Ishikawa (cell line): ENCODE data around the gene CD226.

Source experiments
- CEBPB ChIP-seq: IDR thresholded peaks from 2 replicates; pipeline ENCODE4 v1.6.1; 2012
- CREB1 ChIP-seq: IDR thresholded peaks from 2 replicates; pipeline ENCODE4 v1.6.1; 2012; ENCODE audit warnings: low read depth
- EGR1 ChIP-seq: IDR thresholded peaks from 2 replicates; pipeline ENCODE4 v1.6.1; 2012
- EP300 ChIP-seq: IDR thresholded peaks from 2 replicates; pipeline ENCODE4 v1.6.1; 2012; ENCODE audit warnings: borderline replicate concordance
- FOXM1 ChIP-seq: IDR thresholded peaks from 2 replicates; pipeline ENCODE4 v1.6.1; 2012; ENCODE audit warnings: low read depth, borderline replicate concordance
- MAX ChIP-seq: IDR thresholded peaks from 2 replicates; pipeline ENCODE4 v1.6.1; 2012
- NFIC ChIP-seq: IDR thresholded peaks from 2 replicates; pipeline ENCODE4 v1.6.1; 2012
- RAD21 ChIP-seq: IDR thresholded peaks from 2 replicates; pipeline ENCODE4 v1.6.1; 2012; ENCODE audit warnings: low read depth
- REST ChIP-seq: IDR thresholded peaks from 2 replicates; pipeline ENCODE4 v1.6.1; 2012; ENCODE audit warnings: low read depth, mild to moderate bottlenecking
- TAF1 ChIP-seq: IDR thresholded peaks from 2 replicates; pipeline ENCODE4 v1.6.1; 2012; ENCODE audit warnings: low read depth, mild to moderate bottlenecking
- TCF12 ChIP-seq: IDR thresholded peaks from 2 replicates; pipeline ENCODE4 v1.6.1; 2012; ENCODE audit warnings: low read depth
- TEAD4 ChIP-seq: IDR thresholded peaks from 2 replicates; pipeline ENCODE4 v1.6.1; 2012
- USF1 ChIP-seq: IDR thresholded peaks from 2 replicates; pipeline ENCODE4 v1.6.1; 2012
- YY1 ChIP-seq: IDR thresholded peaks from 2 replicates; pipeline ENCODE4 v1.6.1; 2012; ENCODE audit warnings: low read depth
- ZBTB7A ChIP-seq: IDR thresholded peaks from 2 replicates; pipeline ENCODE4 v1.6.1; 2012; ENCODE audit warnings: low read depth

CD226 gene

GRCh38 chr18:69987870-69988269, 40.2 kb upstream of the CD226 start:
- TF ChIP-seq RAD21 (no peak), EP300 (no peak), MAX (no peak), REST (no peak), EGR1 (no peak), ZBTB7A (no peak), TAF1 (no peak), CREB1 (no peak), YY1 (no peak), CEBPB (no peak), TCF12 (no peak), NFIC (no peak), FOXM1 (no peak), TEAD4 (no peak), USF1 (no peak)

DNA sequence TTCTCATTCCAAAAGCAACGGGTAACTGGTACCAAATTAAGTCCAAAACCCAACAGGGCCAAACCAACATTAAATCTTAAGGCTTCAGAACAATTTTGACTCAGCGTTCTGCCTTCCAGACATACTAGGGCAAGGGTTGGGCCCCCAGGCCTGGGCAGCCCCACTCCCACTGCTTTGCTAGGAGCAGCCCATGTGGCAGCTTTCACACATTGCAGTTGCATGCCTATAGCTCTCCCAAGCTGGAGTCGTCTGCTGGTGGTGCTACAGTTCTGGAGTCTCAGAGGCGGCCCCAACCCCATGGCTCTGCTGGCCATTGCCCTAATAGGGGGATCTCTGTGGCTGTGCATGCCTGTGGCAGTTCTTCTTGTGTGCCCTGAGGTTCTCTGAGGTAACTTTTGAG, 37.6 kb upstream of the CD226 start:
- TF ChIP-seq EGR1 (no peak), FOXM1 (no peak), ZBTB7A (no peak), CEBPB (no peak)

DNA sequence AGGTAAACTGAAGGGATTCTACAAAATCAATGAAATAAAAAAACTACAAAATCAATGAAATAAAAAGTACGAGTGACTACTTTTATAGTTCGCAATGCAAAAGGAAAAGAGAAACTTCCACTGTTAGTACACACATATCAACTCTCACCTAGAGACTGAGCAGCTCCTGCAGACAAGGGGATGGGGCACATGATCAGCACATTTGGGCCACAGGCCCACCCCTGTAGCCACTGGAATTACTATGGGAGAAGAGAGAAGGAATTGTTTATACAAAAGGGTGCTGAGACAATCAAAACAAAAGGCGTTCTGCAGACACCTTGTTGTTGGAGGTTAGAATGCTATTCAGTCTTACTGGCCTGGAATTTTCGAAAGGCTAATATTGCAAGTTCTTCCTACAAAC, 34.7 kb upstream of the CD226 start:
- TF ChIP-seq CEBPB (no peak), ZBTB7A (no peak), EGR1 (no peak), CREB1 (no peak), TCF12 (no peak), REST (no peak), MAX (no peak)

DNA sequence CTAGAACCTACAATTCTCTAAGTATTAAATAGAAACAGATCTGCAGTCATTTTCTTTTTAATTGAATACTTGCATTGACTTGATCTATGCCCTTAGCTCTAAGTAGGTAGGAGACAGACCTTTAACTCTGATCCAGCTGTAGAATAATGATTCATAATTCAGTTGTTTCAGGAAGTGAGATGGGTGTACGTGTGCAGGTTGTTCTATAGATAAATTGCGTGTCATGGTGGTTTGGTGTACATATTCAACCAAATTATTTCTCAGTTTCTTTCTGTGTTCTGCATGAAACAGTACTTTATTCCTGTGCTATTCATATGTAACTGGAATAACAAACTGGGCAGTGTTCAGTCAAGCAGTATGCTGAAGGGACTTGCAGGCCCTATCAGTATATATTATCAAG, 34.3 kb upstream of the CD226 start:
- TF ChIP-seq TEAD4 (no peak), MAX (no peak), ZBTB7A (no peak), NFIC (no peak), YY1 (no peak), TAF1 (no peak), TCF12 (no peak), USF1 (no peak), CREB1 (no peak)

GRCh38 chr18:69980982-69981804, 33.5 kb upstream of the CD226 start:
- TF ChIP-seq CEBPB (no peak), FOXM1 (no peak), RAD21 (no peak), TEAD4 (no peak), TAF1 (no peak), YY1 (no peak)

DNA sequence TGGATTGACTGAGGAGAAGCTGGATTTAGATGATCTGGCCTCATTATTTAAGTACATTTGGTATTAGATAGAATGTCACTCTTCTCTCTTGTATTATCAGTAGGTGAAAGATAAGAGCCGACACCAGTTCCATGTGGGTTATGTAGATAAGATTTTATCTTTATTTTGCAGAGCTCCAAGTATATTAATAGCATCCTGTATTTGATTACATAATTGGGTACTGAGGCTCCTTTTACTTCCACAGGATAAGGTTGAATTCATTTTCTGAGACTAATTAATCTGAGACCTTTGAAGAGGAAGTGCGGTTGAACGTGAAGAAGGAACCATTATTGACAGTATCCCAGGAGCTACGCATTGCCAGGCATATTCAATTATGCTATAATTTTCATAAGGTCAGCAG, 32.8 kb upstream of the CD226 start:
- TF ChIP-seq MAX (no peak), CREB1 (no peak), TAF1 (no peak), USF1 (no peak), EGR1 (no peak), NFIC (no peak), YY1 (no peak), FOXM1 (no peak), RAD21 (no peak), EP300 (no peak), ZBTB7A (no peak), TEAD4 (no peak), REST (no peak), TCF12 (no peak), CEBPB (no peak)
